ENCODE data around the gene TAGAP.

DNA sequence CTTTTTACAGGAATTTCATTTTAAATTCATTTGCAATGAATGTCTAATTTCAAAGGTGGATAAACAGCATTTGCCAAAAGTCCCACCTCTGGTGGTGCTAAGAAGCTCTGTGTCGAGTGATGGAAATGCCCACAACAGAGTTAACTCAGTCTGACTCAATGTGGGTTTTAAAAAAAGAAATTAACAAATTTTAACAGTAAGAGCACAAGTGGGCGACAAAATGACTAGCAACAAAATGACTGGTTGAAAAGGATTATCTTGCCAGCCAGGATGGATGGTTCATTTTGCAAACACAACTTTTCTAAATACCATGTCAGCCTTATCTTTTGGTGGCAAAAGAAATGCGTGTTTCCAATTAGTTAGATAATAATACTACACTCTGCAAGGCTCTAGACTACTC, 14.3 kb upstream of the TAGAP start:
- TF ChIP-seq FOXK2 (IDR thresholded peaks at IDR 0.05), result no peak
- TF ChIP-seq ARNT (IDR thresholded peaks at IDR 0.05), result no peak
- no peak for TF ChIP-seq TARDBP (IDR thresholded peaks at IDR 0.05)
- TF ChIP-seq SP1 (IDR thresholded peaks at IDR 0.05), result no peak

Data from HEK293T (cell line).